Urothelium cell line (cell line): ENCODE measurements around the gene FMNL1.
"Not testable (repeated sequence)": the region's sequence is repeated elsewhere in the genome, so short reads cannot be mapped to it uniquely, and the experiment has no call there.

Source experiments
- DNase-seq: peaks from one replicate; pipeline ENCODE4 v3.0.0; 2011; ENCODE audit warnings: low spot score, mixed read lengths
- FAIRE-seq: peaks from 2 replicates; lab custom pipeline; 2011; peaks lifted over from hg19 to GRCh38; lab: Jason Lieb, UNC

FMNL1 gene

DNA sequence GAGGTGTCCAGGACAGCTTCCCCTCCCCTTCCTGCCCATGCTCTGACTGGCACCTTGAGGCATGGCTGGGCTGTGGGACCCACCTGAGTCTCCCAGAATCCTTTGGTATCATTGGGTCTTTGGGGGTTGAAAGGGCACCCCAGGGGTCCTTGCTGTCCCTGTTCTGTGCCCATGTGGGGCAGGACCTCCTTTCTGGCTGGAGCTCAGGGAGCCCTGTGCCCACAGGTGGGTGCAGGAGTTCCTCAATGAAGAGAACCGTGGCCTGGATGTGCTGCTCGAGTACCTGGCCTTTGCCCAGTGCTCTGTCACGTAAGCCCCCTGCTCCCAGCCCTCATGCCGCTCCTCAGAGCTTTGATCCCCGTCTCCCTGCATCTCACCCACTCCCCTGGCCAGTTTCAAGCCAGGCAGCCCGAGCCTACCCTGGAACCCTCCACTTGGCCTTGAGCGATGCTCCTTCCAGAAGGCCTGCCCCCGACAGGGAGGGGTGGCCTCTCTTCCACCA lies 11.8 kb downstream of the FMNL1 start:
- no peak for FAIRE-seq
- no peak for DNase-seq

DNA sequence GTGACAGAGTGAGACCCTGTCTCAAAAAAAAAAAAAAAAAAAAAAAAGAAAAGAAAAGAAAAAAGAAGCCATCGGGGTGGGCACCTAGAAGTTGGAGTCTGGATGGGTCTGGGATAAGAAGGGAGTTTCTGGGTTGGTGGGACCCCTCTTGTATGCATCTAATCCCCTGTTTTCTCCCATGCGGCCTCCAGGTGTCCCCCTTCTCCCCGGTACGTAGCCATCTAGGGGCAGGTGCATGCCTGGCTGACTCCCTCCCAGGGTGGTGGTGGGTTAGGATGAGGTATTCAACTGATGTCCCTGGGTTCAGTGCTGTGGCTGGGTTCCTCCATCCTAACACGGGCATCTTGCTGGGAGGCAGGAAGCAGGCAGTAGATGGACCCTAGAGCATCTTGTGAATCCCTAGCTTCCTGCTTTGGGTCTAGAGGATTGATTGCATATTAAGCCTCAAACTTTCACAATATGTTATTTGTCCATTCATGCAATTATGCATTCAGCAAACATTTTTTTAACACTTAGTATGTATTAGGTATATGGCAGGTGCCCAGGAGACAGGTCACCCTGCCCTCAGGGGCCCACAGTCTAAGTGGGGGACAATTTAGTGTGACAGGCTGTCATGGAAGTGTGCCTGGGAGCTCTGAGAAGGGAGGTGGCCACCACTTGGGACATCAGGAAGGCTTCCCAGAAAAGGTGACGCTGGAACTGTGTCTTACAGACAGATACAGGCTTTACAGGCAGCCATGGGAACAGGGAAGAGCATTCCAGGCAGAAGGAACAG lies 13.1 kb downstream of the FMNL1 start:
- DNase-seq (peak; percentile 46), FAIRE-seq (peak; percentile 46)

DNA sequence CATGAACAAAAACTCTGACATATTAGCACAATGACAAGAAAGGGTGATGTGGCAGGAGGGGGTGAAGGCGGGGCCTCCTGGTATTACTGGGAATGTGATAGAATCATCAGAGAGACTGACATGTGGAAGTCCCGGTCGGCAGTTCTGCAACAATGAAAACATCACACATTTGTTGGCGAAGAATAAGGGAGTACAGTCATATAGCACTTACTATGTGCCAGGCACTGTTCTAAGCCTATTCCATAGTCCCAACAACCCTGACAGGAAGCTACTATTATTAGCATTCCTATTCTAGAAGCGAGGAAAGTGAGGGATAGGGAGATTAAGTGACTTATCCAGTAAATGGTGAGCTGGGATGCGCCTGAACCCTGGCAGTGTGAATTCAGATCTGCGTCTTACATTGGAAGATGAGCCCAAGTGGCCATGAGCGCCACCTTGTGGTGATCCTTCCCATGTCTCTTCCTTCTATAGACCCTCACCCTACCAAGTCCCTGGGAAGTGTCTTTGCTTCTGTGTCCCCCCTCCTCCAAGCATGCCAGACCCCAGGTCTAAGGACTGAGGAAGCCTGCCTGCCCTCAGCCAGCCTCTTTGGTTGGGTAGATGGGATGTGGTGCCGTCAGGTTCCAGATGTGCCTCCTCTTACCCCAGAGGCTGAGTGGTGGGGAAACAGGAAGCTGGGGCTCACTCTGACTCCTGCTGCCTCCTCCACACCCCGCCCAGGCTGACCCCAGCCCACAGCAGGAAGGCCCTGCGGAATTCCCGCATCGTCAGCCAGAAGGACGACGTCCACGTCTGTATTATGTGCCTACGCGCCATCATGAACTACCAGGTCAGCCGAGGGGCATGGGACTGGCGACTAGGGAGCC lies 14.0 kb downstream of the FMNL1 start:
- peak; percentile 66 for FAIRE-seq

DNA sequence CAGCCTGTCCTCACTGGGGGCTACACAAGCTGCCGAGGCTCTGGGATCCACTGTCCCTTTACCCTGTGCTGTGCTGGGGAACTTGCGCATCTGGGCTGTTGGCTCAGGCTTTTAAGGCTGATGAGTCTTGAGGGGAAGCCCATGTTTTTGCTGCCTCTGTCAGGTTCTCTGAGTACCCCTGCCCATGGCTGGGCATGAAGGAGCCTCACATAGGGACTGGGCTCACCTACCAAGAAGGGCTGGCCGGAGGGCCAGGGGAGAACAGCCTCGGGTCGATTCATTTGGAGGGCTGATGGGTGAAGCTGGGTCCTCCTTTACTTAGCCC lies 14.6 kb downstream of the FMNL1 start:
- DNase-seq (no peak), FAIRE-seq (no peak)

More for the DNA sequence above, 14.0 kb downstream of the FMNL1 start:
- DNase-seq, result peak; percentile 71

DNA sequence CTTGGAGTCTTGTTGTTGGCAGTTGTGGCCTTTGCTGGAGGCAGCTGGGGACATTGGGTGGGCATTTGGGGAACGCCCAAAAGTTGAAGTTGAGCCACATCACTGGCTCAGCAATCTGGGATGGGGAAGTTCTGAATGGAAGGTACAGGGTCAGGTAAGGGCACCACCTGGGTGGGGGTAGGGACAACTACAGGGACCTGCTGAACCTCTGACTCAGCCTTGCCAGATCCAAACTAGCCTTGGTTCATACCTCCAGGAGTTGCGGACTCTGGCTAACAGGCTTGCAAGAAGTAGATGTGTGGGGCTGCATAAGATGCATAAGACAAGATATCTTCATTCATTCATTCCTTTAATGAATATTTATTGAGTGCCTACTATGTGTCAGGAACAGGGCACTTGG lies 16.0 kb downstream of the FMNL1 start:
- FAIRE-seq (no peak), DNase-seq (no peak)

DNA sequence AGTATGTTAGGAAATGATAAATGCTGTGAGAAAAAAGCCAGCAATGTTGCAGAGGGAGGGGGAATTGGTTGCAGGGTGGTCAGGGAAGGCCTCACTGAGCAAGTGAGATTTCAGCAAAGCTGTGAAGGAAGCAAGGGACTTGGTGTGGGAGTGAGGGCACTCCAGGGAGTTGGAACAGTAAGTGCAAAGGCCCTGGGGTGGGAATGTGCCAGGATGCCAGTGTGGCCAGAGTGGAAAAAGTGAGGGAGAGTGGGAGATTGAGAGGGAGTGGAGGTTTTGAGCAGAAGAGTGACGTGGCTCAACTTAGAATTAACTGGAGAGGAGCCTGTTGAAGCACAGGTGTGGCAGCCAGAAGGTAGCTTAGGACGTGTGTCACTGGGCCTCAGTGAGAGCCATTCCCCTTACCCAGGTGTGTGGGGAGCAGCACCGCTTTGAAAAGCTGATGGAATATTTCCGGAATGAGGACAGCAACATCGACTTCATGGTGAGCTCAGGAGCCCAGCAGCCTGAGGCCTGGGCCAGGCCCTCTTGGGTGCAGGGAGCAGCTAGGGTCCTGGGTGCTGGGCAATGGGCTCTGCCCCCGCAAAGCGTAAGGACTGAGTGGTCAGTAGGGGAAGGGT lies 16.6 kb downstream of the FMNL1 start:
- FAIRE-seq, result no peak
- DNase-seq, result no peak

DNA sequence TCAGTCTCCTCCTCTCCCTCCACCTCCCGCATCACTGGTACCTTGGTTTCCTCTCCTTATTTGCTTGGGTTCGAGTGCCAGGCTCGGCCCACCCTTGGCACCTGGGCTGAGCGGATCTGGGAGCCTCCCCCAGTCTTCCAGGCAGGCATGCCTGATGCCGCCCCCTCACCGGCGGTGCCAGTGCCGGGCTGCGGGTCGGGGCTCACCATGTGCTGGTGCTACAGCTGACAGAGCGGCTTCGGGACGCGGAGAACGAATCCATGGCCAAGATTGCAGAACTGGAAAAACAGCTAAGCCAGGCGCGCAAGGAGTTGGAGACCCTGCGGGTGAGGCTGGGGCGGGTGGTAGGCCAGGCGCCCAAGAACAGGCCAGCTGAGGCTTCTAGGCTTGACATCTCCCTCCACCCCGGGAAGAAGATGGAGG lies 19.2 kb downstream of the FMNL1 start:
- FAIRE-seq, result no peak
- DNase-seq, result no peak

DNA sequence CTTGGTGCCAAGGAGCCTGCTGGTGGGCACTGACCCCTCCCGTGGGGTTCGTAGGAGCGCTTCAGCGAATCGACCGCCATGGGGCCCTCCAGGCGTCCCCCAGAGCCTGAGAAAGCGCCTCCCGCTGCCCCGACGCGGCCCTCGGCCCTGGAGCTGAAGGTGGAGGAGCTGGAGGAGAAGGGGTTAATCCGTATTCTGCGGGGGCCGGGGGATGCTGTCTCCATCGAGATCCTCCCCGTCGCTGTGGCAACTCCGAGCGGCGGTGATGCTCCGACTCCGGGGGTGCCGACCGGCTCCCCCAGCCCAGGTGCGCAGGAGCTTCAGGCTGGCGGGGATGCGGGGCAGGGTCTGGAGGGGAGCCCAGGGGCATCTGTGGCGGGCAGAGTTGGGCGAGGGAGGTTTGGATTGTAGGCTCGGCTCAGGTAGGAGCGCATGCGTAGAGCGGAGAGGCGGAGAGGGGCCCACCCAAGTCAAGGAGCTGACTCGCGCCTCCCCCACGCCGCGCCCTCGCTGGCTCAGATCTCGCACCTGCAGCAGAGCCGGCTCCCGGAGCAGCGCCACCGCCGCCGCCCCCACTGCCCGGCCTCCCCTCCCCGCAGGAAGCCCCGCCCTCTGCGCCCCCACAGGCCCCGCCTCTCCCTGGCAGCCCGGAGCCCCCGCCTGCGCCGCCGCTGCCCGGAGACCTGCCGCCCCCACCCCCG lies 19.8 kb downstream of the FMNL1 start:
- DNase-seq (no peak), FAIRE-seq (no peak)

DNA sequence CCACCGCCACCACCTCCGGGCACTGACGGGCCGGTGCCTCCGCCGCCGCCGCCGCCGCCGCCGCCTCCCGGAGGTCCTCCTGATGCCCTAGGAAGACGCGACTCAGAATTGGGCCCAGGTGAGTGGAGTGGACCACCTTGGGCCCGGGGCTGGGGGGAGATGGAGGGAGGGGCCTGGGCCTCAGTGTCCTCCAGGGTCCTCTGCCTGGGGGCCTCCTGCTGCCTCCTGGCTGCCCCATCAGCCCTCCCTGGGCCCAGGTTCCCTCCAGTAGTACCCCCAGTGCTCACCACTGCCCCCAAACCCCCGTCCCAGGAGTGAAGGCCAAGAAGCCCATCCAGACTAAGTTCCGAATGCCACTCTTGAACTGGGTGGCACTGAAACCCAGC lies 20.3 kb downstream of the FMNL1 start:
- no peak for FAIRE-seq
- DNase-seq, result no peak

DNA sequence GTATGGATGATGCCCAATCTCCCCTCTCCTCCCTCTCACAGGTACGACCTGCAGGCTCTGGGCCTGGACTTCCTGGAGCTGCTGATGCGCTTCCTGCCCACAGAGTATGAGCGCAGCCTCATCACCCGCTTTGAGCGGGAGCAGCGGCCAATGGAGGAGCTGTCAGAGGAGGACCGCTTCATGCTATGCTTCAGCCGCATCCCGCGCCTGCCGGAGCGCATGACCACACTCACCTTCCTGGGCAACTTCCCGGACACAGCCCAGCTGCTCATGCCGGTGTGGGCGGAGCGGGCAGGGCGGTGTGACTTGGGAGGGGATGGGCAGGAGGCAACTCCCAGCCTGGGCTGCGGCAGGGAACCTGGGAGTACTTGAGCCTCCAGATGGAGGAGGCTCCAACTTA lies 22.1 kb downstream of the FMNL1 start:
- no peak for DNase-seq
- FAIRE-seq, result peak; percentile 42

DNA sequence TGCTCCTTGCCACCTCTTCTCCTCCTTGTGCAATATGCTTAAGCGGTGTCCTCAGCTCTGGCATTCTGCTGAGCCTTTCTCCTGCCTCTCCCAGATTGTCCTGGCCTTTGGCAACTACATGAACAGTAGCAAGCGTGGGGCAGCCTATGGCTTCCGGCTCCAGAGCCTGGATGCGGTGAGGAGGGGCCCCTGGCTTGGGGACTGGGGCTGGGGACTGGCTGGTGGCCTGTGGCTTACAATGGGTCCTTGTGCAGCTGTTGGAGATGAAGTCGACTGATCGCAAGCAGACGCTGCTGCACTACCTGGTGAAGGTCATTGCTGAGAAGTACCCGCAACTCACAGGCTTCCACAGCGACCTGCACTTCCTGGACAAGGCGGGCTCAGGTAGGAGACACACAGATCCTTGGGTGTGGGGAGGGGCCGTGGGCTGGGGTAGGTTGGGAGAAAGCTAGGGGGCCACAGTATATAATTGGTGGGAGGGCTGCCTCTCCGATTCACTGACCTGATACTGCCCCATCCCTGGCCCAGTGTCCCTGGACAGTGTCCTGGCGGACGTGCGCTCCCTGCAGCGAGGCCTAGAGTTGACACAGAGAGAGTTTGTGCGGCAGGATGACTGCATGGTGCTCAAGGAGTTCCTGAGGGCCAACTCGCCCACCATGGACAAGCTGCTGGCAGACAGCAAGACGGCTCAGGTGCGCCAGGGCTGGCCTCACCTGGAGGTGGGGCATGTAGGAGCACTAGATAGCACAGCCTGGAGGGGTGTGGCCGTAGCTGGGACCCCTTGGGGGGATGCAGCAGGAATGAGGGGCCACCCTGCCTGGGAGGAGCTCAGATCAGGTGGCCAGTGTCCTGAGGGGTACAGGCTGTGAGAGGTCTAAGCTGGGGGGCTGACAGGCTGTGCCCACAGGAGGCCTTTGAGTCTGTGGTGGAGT lies 23.3 kb downstream of the FMNL1 start:
- no peak for FAIRE-seq
- no peak for DNase-seq

DNA sequence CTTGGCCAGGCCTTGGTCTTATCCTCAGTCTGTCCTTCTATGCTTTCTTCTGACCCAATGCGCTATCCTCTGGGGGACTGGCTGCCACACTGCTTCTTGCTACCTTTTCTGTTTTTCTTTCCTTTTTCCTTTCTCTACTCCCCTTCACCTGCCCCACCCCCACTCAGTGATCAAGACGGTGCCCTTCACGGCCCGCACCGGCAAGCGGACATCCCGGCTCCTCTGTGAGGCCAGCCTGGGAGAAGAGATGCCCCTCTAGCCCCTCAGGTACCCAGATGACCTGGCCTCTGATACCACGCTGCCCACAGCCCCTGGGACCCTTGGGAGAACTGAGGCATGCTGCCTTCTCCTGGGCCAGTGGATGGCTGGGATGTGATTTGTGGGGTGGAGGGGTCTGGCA lies 24.7 kb downstream of the FMNL1 start:
- no peak for DNase-seq
- no peak for FAIRE-seq

DNA sequence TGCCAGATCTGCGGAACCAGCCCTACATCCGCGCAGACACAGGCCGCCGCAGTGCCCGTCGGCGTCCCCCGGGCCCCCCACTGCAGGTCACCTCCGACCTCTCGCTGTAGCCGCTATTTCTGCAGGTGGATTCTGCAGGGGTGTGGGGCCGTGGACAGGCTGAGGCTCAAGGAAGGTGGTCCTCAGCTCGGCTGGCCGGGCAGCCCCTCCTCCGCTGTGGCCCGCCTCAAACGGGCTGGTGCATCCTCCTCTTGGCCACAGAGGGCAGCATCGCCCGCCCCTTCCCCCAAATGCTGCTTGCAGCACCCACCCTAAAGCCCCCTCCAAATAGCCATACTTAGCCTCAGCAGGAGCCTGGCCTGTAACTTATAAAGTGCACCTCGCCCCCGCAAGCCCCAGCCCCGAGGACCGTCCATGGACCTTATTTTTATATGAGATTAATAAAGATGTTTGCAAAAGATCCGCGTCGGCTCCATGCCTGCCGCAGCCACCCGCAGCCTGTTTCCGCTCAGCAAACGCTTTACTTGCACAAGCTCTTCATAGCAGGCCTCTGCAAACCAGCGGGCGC lies 25.3 kb downstream of the FMNL1 start:
- no peak for FAIRE-seq
- no peak for DNase-seq

DNA sequence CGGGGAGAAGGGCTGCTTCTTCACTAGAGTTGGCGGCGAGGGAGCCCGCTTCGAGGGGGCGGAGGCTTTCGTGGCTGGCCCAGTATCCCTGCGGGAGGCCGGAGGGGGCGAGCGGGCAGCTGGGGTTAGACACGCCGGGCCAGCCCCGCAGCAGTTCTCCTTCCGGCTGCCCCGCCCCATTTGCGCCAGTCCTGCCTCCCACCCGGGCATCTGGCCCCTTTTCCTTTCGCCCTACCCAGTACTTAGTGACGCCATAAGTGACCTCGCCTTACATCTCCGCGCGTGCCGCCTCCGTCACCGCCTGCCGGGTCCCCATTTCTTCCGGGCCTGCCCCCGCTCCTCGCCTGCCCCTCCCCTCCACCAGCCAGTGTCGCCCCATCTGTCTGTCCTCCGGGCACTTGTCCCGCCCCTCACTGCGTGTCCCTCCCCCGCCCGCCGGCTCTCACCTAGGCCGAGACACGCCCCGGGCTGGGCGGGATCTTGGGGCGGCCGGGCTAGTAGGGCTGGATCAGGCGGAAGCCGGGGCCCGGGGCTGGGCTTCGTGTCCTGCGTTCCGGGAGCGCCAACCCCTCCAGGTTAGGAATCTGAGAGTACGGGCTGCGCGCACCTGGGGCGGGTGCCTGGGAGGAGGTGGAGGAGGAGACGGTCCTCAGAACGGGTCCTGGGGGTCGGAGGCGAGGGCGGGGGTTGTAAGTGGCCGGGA lies 25.9 kb downstream of the FMNL1 start:
- no peak for DNase-seq
- no peak for FAIRE-seq

DNA sequence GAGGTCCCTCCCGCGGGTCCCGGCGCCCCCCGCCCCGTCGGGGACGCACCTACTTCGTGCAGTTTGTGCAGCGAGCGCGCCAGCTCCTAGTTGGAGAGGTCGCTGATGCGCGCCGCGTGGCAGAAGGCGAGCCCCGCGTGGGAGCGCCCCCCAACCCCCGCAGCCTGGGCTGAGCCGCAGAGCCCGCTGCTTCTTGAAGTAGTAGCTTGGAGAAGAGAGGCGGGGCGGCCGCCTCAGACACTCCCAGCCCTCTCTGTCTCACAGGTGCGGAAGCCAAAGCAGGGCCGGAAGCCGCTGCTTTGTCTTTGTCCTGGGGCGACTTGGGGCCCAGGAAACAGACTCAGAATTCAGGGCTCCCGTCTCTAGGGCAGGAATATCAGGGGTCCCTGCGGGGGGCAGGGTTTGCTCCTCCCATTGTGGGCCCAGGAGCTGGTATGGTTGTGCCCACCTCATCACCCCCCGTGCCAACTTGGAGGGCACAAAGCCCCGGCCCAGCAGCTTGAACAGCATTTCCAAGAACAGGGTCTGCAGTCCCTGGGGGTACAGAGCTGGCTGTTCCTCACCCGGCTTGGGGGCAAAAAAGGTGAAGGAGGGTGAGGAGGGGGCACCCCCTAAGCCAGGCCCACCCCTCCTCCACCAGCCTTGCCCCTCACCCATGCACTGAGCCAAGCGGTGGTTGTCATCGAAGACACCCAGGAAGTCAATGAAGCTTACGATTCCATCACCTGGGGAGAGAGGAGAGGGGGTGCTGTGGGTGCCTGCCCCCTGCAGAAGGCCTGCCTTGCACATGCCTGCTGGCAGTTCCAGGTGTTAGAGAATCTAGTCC lies 26.7 kb downstream of the FMNL1 start:
- DNase-seq, result no peak
- FAIRE-seq, result no peak

DNA sequence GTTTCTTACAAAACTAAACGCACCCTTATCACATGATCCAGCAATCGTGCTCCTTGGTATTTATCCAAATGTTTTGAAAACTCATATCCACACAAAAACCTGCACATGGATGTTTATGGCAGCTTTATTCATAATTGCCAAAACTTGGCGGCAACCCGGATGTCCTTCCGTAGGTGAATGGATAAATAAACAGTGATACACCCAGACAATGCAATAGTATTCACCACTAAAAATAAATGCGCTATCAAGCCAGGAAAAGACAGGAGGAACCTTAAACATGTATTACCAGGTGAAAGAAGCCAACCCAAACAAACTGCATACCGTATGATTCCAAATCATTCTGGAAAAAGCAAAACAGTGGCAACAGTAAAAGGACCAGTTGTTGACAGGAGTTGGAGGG lies 30.2 kb downstream of the FMNL1 start:
- FAIRE-seq, result no peak
- no peak for DNase-seq

DNA sequence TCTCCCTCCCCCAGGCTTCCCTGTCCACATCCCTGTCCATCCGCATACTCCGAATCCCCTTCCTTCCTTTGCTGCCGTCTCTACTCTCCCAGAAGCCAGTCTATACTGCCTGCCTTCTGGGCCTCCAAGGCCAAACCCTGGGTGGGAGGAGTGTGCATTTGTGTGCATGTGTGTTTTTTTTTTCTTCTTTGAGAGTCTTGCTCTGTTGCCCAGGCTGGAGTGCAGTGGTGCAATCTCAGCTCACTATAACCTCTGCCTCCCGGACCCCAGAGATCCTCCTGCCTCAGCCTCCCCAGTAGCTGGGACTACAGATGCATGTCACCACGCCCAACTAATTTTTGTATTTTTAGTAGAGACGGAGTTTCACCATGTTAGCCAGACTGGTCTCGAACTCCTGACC lies 31.6 kb downstream of the FMNL1 start:
- not testable (repeated sequence) for DNase-seq, FAIRE-seq

DNA sequence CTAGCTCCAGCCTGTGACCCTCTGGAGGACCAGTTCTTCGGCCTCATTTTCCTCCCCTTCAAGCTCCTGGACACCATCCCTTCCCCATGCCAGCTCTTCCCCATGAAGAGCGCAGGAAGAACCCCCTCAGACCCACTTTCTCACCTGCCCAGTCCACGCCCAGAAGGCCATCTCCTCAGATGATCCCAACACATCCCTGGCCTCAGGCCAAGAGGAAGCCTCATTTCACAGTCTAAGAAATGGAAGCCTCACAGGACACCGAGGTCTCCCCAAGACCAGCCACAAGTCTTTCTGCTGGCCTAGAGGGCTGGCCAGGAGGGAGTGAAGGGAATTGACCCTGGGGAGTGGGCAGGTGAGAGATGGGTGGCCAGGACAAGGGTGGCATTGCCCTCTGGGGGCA lies 32.2 kb downstream of the FMNL1 start:
- FAIRE-seq (no peak), DNase-seq (no peak)
